Measurements from ENCODE around the gene CCNI2. TPM values are rescaled to one million over a fixed set of nuclear protein-coding genes. Genes with fewer than 3 reads are reported as not detected.

The CCNI2 gene
- total RNA-seq, 1 donor from 2014 or later = 0.42 TPM

DNA sequence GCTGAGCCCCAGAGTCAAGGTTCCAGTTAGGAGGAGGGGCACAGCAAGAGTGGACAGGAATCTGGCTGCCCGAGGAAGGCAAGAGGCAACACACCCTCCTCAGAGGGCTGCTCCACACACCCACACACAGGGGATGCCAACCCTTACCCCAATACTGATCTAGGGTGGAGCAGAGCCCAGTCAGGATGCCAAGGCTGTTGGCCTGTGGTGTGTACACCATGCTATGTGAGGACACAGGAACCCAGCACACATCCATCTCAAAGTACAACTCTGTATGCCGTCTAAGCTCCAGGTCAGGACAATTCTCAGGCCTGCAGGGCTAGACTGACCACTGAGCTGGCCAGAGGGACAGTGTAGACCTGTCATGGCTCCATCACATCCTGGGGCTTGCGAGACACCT, 27.2 kb downstream of the CCNI2 start:
- H3K4me3 ChIP-seq (ENCODE audit: low read depth, low read length) = no peak overlapping the region
- no peak for DNase-seq (ENCODE audit: low read depth)
- TF ChIP-seq, protein P1, sequence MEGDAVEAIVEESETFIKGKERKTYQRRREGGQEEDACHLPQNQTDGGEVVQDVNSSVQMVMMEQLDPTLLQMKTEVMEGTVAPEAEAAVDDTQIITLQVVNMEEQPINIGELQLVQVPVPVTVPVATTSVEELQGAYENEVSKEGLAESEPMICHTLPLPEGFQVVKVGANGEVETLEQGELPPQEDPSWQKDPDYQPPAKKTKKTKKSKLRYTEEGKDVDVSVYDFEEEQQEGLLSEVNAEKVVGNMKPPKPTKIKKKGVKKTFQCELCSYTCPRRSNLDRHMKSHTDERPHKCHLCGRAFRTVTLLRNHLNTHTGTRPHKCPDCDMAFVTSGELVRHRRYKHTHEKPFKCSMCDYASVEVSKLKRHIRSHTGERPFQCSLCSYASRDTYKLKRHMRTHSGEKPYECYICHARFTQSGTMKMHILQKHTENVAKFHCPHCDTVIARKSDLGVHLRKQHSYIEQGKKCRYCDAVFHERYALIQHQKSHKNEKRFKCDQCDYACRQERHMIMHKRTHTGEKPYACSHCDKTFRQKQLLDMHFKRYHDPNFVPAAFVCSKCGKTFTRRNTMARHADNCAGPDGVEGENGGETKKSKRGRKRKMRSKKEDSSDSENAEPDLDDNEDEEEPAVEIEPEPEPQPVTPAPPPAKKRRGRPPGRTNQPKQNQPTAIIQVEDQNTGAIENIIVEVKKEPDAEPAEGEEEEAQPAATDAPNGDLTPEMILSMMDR (IDR thresholded peaks at IDR 0.05; ENCODE audit: insufficient read depth, low read length, poor library complexity, severe bottlenecking) = no peak
- no peaks in the 10 kb centered on the region for H3K36me3 ChIP-seq (ENCODE audit: control insufficient read depth, insufficient read depth, low read length)
- H3K27me3 ChIP-seq (ENCODE audit: control insufficient read depth, insufficient read depth, low read length) = no peaks in the 10 kb centered on the region

DNA sequence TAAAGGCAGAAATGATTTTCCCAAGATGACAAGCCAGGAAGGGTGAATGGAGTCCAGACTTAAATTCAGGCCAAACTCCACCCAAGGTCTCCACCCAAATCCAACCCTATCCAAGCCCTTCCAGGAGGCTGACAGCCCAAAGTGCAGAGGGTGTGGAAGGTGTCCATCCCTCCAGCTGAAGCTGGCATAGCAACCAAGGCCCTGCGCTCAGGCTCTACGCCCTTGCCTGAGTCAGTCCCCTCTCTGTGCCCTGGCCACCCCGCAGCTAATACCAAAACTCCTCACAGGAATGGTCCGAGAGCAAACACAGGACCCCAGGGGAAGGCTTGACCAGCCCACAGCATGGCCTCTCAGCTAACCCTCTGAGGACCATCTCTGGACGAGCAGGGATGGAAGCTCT, 27.7 kb downstream of the CCNI2 start:
- TF ChIP-seq, protein P1 (IDR thresholded peaks at IDR 0.05; ENCODE audit: insufficient read depth, low read length, poor library complexity, severe bottlenecking) = no peak
- no peaks in the 10 kb centered on the region for H3K36me3 ChIP-seq (ENCODE audit: control insufficient read depth, insufficient read depth, low read length)
- no peak overlapping the region for H3K4me3 ChIP-seq (ENCODE audit: low read depth, low read length)
- no peak for DNase-seq (ENCODE audit: low read depth)
- no peaks in the 10 kb centered on the region for H3K27me3 ChIP-seq (ENCODE audit: control insufficient read depth, insufficient read depth, low read length)

DNA sequence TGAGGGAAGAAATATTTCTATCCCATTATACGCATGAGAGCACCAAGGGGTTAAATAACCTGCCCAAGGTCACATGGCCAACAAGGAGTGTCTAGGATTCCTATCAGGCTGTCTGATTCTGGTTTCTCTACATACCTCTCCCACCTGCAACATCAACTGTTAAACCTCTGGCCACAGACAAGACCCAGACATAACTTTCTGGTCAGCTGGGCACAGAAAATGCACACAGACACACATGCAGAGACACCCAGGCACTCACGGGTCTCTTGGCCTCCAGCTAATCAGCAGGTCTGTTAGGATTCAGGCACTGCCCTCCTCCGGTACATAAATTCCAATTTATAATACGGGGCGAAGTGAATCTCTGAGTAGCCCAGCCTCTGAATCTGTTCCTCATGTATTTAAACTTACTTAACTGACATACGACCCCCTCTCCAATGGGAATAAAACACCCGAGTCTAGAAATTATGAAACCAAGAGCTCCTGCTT, 28.3 kb downstream of the CCNI2 start:
- peak; percentile 92 for DNase-seq (ENCODE audit: low read depth)
- TF ChIP-seq, protein P1 (IDR thresholded peaks at IDR 0.05; ENCODE audit: insufficient read depth, low read length, poor library complexity, severe bottlenecking) = no peak
- Histone ChIP-seq H3K27me3 (ENCODE audit: control insufficient read depth, insufficient read depth, low read length) (no peaks in the 10 kb centered on the region), H3K36me3 (ENCODE audit: control insufficient read depth, insufficient read depth, low read length) (no peaks in the 10 kb centered on the region), H3K4me3 (ENCODE audit: low read depth, low read length) (peak overlapping the region; percentile 85)

DNA sequence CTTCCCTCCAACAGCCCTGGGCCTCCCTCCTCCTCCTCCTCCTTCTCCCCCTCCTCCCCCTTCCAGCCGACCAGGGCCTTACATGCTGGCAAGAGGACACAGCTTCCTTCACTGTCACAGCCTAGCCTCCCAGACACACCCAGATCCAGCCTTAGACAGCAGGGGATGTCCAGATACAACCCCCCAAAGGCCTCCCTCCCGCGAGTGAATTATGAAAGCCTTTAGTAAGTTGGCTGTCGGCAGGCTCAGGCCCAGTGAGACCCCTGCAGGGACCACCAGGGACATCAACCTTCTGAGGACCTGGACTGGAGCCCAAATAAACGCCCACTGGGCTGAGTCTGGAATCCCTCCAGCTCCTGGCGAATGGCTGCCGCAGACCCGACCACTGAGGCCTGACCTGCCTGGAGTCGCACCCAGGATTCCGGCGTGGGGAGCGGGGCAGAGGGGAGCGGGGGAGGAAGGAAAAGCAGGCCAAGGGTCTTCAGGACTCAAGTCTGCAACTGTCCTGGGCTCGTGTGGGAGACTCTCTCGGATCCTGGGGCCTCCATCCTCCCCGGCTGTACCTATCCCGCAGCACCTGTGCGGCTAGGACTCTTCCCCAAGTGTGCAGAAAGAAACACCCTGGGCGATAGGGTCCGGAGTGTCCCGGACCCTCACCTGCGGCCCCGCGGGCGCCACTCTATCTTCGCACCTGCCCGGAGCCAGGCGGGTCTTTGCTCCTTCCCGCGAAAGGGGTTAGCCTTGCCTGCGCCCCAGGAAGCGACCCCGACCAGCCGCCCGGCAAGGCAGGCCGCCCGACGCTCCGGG, 29.1 kb downstream of the CCNI2 start:
- H3K4me3 ChIP-seq (ENCODE audit: low read depth, low read length) = peak overlapping the region; percentile 85
- H3K27me3 ChIP-seq (ENCODE audit: control insufficient read depth, insufficient read depth, low read length) = no peaks in the 10 kb centered on the region
- H3K36me3 ChIP-seq (ENCODE audit: control insufficient read depth, insufficient read depth, low read length) = no peaks in the 10 kb centered on the region
- no peak for DNase-seq (ENCODE audit: low read depth)
- TF ChIP-seq, protein P1 (IDR thresholded peaks at IDR 0.05; ENCODE audit: insufficient read depth, low read length, poor library complexity, severe bottlenecking) = no peak

DNA sequence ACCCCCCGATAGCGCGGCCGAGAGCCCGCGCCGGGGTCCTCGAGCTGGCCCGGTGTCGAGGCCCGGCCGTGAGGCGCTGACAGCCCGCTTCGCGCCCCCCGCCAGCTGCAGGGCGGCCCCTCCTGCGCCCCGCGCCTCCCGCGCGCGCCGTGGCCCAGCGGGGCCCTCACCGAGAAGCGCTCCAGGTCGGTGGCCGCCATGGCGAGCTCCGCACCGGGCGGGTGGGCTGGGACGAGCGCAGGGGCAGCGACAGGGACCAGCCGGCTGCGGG, 29.6 kb downstream of the CCNI2 start:
- TF ChIP-seq, protein P1 (IDR thresholded peaks at IDR 0.05; ENCODE audit: insufficient read depth, low read length, poor library complexity, severe bottlenecking) = no peak
- no peaks in the 10 kb centered on the region for H3K27me3 ChIP-seq (ENCODE audit: control insufficient read depth, insufficient read depth, low read length)
- DNase-seq (ENCODE audit: low read depth) = no peak
- peak overlapping the region; percentile 85 for H3K4me3 ChIP-seq (ENCODE audit: low read depth, low read length)
- no peaks in the 10 kb centered on the region for H3K36me3 ChIP-seq (ENCODE audit: control insufficient read depth, insufficient read depth, low read length)

Data from kidney epithelial cell (primary cell).